GM06990 (cell line): ENCODE measurements around the gene STK11.
A peak's percentile ranks its signal among the peaks of the same experiment; 100 is the strongest.

Source experiments
- DNase-seq: peaks from one replicate; pipeline ENCODE4 v3.0.0-alpha.2; 2011; ENCODE audit not compliant: insufficient read length; ENCODE audit errors: extremely low read depth
- H3K27me3 ChIP-seq: replicated peaks from 2 replicates; pipeline ENCODE4 v1.6.0; 2011; ENCODE audit warnings: low read length; ENCODE audit not compliant: control insufficient read depth, insufficient read depth
- H3K36me3 ChIP-seq: 2 replicates; pipeline ENCODE4 v1.5.1; 2011; ENCODE audit warnings: low read length; ENCODE audit not compliant: control insufficient read depth, insufficient read depth
- H3K4me3 ChIP-seq: replicated peaks from 2 replicates; pipeline ENCODE4 v1.5.1; 2011; ENCODE audit warnings: low read depth, mild to moderate bottlenecking, control low read depth, low read length
- CTCF ChIP-seq: IDR thresholded peaks from 2 replicates; pipeline ENCODE4 v1.5.1; 2011; ENCODE audit warnings: low read length, control low read depth, mild to moderate bottlenecking, inconsistent platforms; ENCODE audit not compliant: insufficient read depth, poor library complexity, severe bottlenecking

Gene STK11

GRCh38 chr19:1272423-1273262 lies 67.1 kb downstream of the STK11 start:
- TF ChIP-seq CTCF, result no peak
- Histone ChIP-seq H3K4me3 (no peak overlapping the region), H3K36me3 (peaks cover 36% of the 10 kb centered on the region), H3K27me3 (no peaks in the 10 kb centered on the region)
- DNase-seq, result no peak

- peaks cover 36% of the 10 kb centered on the region for H3K36me3 ChIP-seq
- H3K4me3 ChIP-seq, result no peak overlapping the region
- no peaks in the 10 kb centered on the region for H3K27me3 ChIP-seq
- no peak for DNase-seq
- no peak for TF ChIP-seq CTCF
These were observed 67.9 kb downstream of the STK11 start for GRCh38 chr19:1273263-1274041.

GRCh38 chr19:1274081-1274851 lies 68.7 kb downstream of the STK11 start:
- Histone ChIP-seq H3K4me3 (peak overlapping the region; percentile 58), H3K27me3 (no peaks in the 10 kb centered on the region), H3K36me3 (peaks cover 39% of the 10 kb centered on the region)
- DNase-seq, result no peak
- no peak for TF ChIP-seq CTCF

- peak; percentile 63 for DNase-seq
- Histone ChIP-seq H3K4me3 (peak overlapping the region; percentile 58), H3K27me3 (no peaks in the 10 kb centered on the region), H3K36me3 (peaks cover 39% of the 10 kb centered on the region)
- no peak for TF ChIP-seq CTCF
These were observed 69.3 kb downstream of the STK11 start for GRCh38 chr19:1274852-1275259.

- peak; percentile 98 for DNase-seq
- no peaks in the 10 kb centered on the region for H3K27me3 ChIP-seq
- TF ChIP-seq CTCF, result no peak
- H3K36me3 ChIP-seq, result peaks cover 39% of the 10 kb centered on the region
- peak within 1 kb of the TSS; percentile 72 for H3K4me3 ChIP-seq
These were observed 69.8 kb downstream of the STK11 start, which contains the start of gene FAM174C for GRCh38 chr19:1275260-1275975. TSS of gene FAM174C (plus strand) at chr19:1275530. CDS start at chr19:1275550, 20 bp downstream.
